Brain microvascular endothelial cell (primary cell): ENCODE data around the gene PRPF38A.
"Not testable (repeated sequence)": the region's sequence is repeated elsewhere in the genome, so short reads cannot be mapped to it uniquely, and the experiment has no call there.

ENCODE experiments used
- DNase-seq: peaks from one replicate; pipeline ENCODE4 v3.0.0-alpha.2; 2020
- H3K27ac ChIP-seq: fragments of 250-450 bp; sonication (Bioruptor Pico); 2 replicates; pipeline ENCODE4 v1.5.1; 2020; ENCODE audit warnings: mild to moderate bottlenecking, moderate library complexity
- H3K27me3 ChIP-seq: fragments of 250-450 bp; sonication (Bioruptor Pico); replicated peaks from 2 replicates; pipeline ENCODE4 v1.5.1; 2020; ENCODE audit warnings: mild to moderate bottlenecking
- H3K36me3 ChIP-seq: fragments of 250-450 bp; sonication (Bioruptor Pico); replicated peaks from 2 replicates; pipeline ENCODE4 v1.5.1; 2020; ENCODE audit warnings: mild to moderate bottlenecking
- H3K4me3 ChIP-seq: 2 replicates; pipeline ENCODE4 v1.5.1; 2011; ENCODE audit warnings: low read depth, mild to moderate bottlenecking, control low read depth, low read length, moderate library complexity
- CTCF ChIP-seq: IDR thresholded peaks from 2 replicates; pipeline ENCODE4 v1.5.1; 2011; ENCODE audit warnings: low read depth, mild to moderate bottlenecking, moderate library complexity, low read length, control low read depth, inconsistent platforms; ENCODE audit errors: missing control alignments
- in situ Hi-C: cut with HindIII; loops from 2 replicates; pipeline ENCODE4 v1.10.0; 2017; ENCODE audit warnings: low sequenced_read_pairs, low pct_ligation_motif_present

The PRPF38A gene

GRCh38 chr1:52365746-52366516 is 38.5 kb upstream of the PRPF38A start, which contains the start of gene CC2D1B:
TSS of gene CC2D1B (minus strand) at chr1:52366205. CDS start at chr1:52364620, 1,585 bp downstream.
- in situ Hi-C loops, result no loop called here
- Histone ChIP-seq H3K36me3 (peaks cover 20% of the 10 kb centered on the region), H3K4me3 (peak within 1 kb of the TSS; percentile 89), H3K27ac (peak within 1 kb of the TSS; percentile 75), H3K27me3 (no peaks in the 10 kb centered on the region)
- no peak for TF ChIP-seq CTCF
- DNase-seq, result peak; percentile 97

DNA sequence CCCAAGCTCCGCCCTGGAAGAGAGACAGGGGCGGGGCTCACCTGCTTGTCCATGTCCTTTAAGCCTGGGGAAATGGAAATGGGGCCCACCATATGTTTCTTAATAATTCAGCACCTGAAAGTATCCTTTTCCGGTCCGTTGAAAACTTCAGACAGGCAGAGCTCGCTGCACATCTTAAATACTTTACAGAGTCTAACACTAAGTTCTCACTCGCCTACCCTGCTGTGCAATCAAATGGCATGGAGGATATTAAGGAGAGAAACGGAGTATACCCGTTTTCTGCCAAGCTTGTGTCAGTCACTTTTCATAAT is 37.9 kb upstream of the PRPF38A start:
- in situ Hi-C loops, result no loop called here
- H3K27ac ChIP-seq, result no peak overlapping the region
- peak overlapping the region; percentile 89 for H3K4me3 ChIP-seq
- no peaks in the 10 kb centered on the region for H3K27me3 ChIP-seq
- peaks cover 14% of the 10 kb centered on the region for H3K36me3 ChIP-seq
- DNase-seq, result no peak
- TF ChIP-seq CTCF, result no peak

GRCh38 chr1:52367272-52367671 is 37.1 kb upstream of the PRPF38A start:
- TF ChIP-seq CTCF, result no peak
- peaks cover 6% of the 10 kb centered on the region for H3K36me3 ChIP-seq

GRCh38 chr1:52368383-52369172 is 35.8 kb upstream of the PRPF38A start:
- DNase-seq, result peak; percentile 14
- H3K4me3 ChIP-seq, result peak overlapping the region; percentile 47
- in situ Hi-C loops, result no loop called here
- H3K27me3 ChIP-seq, result no peaks in the 10 kb centered on the region
- H3K27ac ChIP-seq, result no peak overlapping the region
- H3K36me3 ChIP-seq, result peaks cover 2% of the 10 kb centered on the region
- TF ChIP-seq CTCF, result peak; percentile 35

More at GRCh38 chr1:52367272-52367671, 37.1 kb upstream of the PRPF38A start:
- no peak overlapping the region for H3K27ac ChIP-seq
- H3K4me3 ChIP-seq, result no peak overlapping the region
- in situ Hi-C loops, result no loop called here
- H3K27me3 ChIP-seq, result no peaks in the 10 kb centered on the region
- DNase-seq, result no peak

- not testable (repeated sequence) for DNase-seq
Observed at GRCh38 chr1:52369851-52370250, 34.6 kb upstream of the PRPF38A start.

GRCh38 chr1:52385376-52385775 is 19.0 kb upstream of the PRPF38A start:
- no peak for DNase-seq
- H3K4me3 ChIP-seq, result no peak overlapping the region
- peaks cover 2% of the 10 kb centered on the region for H3K36me3 ChIP-seq
- no peak for TF ChIP-seq CTCF
- in situ Hi-C loops, result no loop called here
- no peak overlapping the region for H3K27ac ChIP-seq
- no peaks in the 10 kb centered on the region for H3K27me3 ChIP-seq

More at GRCh38 chr1:52369851-52370250, 34.6 kb upstream of the PRPF38A start:
- H3K27me3 ChIP-seq, H3K4me3 ChIP-seq, H3K36me3 ChIP-seq, in situ Hi-C loops, H3K27ac ChIP-seq: not testable (repeated sequence)
